Lung (tissue), 12 donors: ENCODE results near the gene CCDC60. TPM values are rescaled to one million over a fixed set of nuclear protein-coding genes. Genes with fewer than 3 reads are reported as not detected.
A peak's percentile ranks its signal among the peaks of the same experiment; 100 is the strongest.

Source experiments
- ATAC-seq: fragments of 200-7000 bp; cut with Tn5 transposase; one replicate; pipeline ENCODE4 v1.9.1; 2020; ENCODE audit warnings: moderate number of reproducible peaks; ENCODE audit not compliant: insufficient read depth, low FRiP score
- DNase-seq, 3 donors: peaks; one replicate each; pipeline ENCODE4 v3.0.0-alpha.2; 2013 to 2017
- H3K27ac ChIP-seq, 2 donors: one replicate each; pipeline ENCODE4 v1.5.1; 2013; ENCODE audit warnings: mild to moderate bottlenecking in 2 of 2, moderate library complexity in 2 of 2, control low read depth in 1 of 2, inconsistent platforms in 1 of 2, low read depth in 1 of 2, low read length in 1 of 2
- H3K27me3 ChIP-seq, 3 donors: one replicate each; pipeline ENCODE4 v1.5.1; 2013; ENCODE audit warnings: low read length in 2 of 3; ENCODE audit not compliant: control insufficient read depth in 3 of 3, insufficient read depth in 3 of 3
- H3K36me3 ChIP-seq, 4 donors: one replicate each; pipeline ENCODE4 v1.5.1; 2013; ENCODE audit warnings: low read length in 4 of 4, mild to moderate bottlenecking in 1 of 4, moderate library complexity in 1 of 4; ENCODE audit not compliant: control insufficient read depth in 4 of 4, insufficient read depth in 4 of 4
- H3K4me1 ChIP-seq, 5 donors: one replicate each; pipeline ENCODE4 v1.5.1; 2013; ENCODE audit warnings: low read length in 5 of 5, mild to moderate bottlenecking in 2 of 5, moderate library complexity in 1 of 5; ENCODE audit not compliant: control insufficient read depth in 5 of 5, insufficient read depth in 5 of 5
- H3K4me3 ChIP-seq: one replicate; pipeline ENCODE4 v1.5.1; 2013; ENCODE audit warnings: mild to moderate bottlenecking, control low read depth, moderate library complexity
- H3K9ac ChIP-seq, 2 donors: one replicate each; pipeline ENCODE4 v1.5.1; 2013; ENCODE audit warnings: low read length in 2 of 2, control low read depth in 1 of 2; ENCODE audit not compliant: insufficient read depth in 1 of 2
- H3K9me3 ChIP-seq, 4 donors: one replicate each; pipeline ENCODE4 v1.5.1; 2013; ENCODE audit warnings: low read length in 3 of 4, mild to moderate bottlenecking in 1 of 4, moderate library complexity in 1 of 4; ENCODE audit not compliant: control insufficient read depth in 4 of 4, insufficient read depth in 3 of 4
- WGBS, 2 donors: extraction: QIAGEN DNeasy Blood & Tissue Kit; methylation state at CpG; one replicate each; pipeline ENCODE4 v1.1.7; 2013; 5-methylcytosine and 5-hydroxymethylcytosine counted together
- polyA plus RNA-seq, 2 donors: library from polyadenylated mRNA; stranded (reverse); fragments of 200-250 nt; gene quantifications; one replicate each; pipeline ENCODE4 v1.2.1, GENCODE V29; 2013
- total RNA-seq, 2 donors: library from RNA; depleted of rRNA in 1 of 2; stranded (reverse); fragments of >200 nt in 1 of 2; gene quantifications; one replicate each; pipeline ENCODE4 v1.2.1, GENCODE V29; 2014 to 2021
- TF ChIP-seq, protein P1 (sequence below): IDR thresholded peaks from 2 replicates; pipeline ENCODE4 v1.5.1; 2012; ENCODE audit warnings: mild to moderate bottlenecking; ENCODE audit errors: control extremely low read depth, extremely low read depth
- donor health status: control.
- donor health status: control.
- donor health status: Bipolar disorder and iron deficiency.
- donor health status: healthy.
- donor health status: DM: yes; HTN: yes; CAD: no.

CCDC60 gene
- total and polyA plus RNA-seq, 4 donors = 2.1 to 7.6 (median 3.5) TPM

DNA sequence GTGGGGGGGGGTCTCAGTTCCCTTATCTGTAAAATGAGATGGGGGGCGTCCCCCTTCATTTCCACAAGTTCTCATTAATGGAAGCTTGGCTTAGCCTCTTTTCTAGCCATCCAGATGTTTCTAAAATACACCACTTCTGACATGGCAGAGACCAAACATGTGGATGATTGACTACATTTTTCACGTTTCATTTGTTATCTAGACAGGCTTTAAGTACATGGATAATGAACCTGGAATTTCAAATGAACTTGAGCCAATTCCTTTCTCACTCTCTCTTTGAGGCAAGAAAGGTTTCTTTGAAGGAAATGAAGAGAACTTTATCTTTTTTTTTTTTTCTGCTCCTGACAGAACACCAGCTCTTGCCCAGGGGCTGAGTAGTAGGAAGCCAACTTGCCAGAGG lies 39.1 kb downstream of the CCDC60 start:
- H3K9me3 ChIP-seq = no peaks in the 10 kb centered on the region
- 58 to 74% methylated on average over 2 of the region's 2 CpGs for whole genome bisulfite sequencing, 2 donors
- no peak overlapping the region for H3K9ac ChIP-seq
- ATAC-seq (no peak), DNase-seq (peak in 2 of 3 donors; percentile 53 to 56)
- H3K27ac ChIP-seq = peak overlapping the region in 1 of 2 donors; percentile 55
- H3K4me1 ChIP-seq = peaks cover 5 to 67% (median 11%) of the 10 kb centered on the region in 5 donors
- no peaks in the 10 kb centered on the region for H3K36me3 ChIP-seq
- H3K4me3 ChIP-seq = no peak overlapping the region
- no peaks in the 10 kb centered on the region for H3K27me3 ChIP-seq
- TF ChIP-seq, protein P1, sequence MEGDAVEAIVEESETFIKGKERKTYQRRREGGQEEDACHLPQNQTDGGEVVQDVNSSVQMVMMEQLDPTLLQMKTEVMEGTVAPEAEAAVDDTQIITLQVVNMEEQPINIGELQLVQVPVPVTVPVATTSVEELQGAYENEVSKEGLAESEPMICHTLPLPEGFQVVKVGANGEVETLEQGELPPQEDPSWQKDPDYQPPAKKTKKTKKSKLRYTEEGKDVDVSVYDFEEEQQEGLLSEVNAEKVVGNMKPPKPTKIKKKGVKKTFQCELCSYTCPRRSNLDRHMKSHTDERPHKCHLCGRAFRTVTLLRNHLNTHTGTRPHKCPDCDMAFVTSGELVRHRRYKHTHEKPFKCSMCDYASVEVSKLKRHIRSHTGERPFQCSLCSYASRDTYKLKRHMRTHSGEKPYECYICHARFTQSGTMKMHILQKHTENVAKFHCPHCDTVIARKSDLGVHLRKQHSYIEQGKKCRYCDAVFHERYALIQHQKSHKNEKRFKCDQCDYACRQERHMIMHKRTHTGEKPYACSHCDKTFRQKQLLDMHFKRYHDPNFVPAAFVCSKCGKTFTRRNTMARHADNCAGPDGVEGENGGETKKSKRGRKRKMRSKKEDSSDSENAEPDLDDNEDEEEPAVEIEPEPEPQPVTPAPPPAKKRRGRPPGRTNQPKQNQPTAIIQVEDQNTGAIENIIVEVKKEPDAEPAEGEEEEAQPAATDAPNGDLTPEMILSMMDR = no peak

DNA sequence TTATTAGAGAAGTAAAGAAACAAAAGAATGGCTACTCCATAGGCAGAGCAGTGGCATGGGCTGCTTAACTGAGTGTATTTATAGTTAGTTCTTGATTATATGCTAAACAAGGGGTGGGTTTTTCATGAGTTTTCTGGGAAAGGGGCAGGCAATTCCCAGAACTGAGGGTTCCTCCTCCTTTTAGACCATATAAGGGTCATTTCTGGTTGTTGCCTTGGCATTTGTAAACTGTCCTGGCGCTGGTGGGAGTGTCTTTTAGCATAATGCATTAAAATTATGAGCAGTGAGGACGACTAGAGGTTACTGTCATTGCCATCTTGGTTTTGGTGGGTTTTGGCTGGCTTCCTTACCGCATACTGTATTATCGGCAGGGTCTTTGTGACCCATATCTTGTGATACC lies 40.1 kb downstream of the CCDC60 start:
- TF ChIP-seq, protein P1 = no peak
- Histone ChIP-seq H3K27ac (peak overlapping the region in 1 of 2 donors; percentile 10), H3K9me3 (no peaks in the 10 kb centered on the region), H3K4me1 (peaks cover 5 to 71% (median 14%) of the 10 kb centered on the region in 5 donors), H3K9ac (no peak overlapping the region), H3K36me3 (no peaks in the 10 kb centered on the region), H3K4me3 (no peak overlapping the region), H3K27me3 (no peaks in the 10 kb centered on the region)
- peak; percentile 81 to 93 (median 92) for DNase-seq
- WGBS, 2 donors = 79 to 90% methylated on average over 4 of the region's 4 CpGs
- no peak for ATAC-seq

DNA sequence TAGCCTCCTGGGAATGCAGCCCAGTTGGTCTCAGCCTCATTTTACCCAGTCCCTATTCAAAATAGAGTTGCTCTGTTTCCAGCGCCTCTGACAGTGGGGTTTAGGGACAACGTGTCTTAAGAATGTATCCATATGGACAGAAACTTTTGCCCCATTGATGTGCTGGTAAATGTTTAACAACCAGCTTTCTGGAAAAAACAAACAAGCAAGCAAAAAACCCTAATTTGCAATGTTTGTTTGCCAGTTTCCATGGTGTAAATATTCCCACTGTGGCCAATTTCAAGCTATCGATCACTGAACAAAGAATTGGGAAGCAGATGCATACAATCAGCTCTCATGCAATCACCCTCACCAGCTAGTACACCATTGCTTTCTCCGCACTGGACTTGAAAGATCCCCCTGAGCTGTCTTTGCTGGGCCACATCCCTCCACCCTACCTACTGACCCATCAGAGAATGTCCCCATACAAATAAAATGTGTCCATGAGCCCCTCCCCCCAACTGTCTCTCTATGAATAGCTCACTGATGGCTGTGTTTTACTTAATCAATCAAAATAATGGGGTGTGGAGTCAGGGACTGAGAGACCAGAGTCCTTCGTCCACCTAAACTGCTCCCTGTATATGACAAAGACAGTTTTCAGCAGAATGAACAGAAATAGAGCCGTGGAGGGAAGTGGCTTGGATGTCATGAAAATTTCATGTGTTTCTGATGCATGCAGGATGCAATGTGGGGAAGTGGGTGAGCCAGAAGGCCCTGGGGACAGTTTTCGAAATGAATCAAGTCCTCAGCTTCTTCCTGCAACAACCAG lies 40.8 kb downstream of the CCDC60 start:
- Histone ChIP-seq H3K9me3 (peaks cover 0 to 2% (median 0%) of the 10 kb centered on the region in 4 donors), H3K36me3 (no peaks in the 10 kb centered on the region), H3K4me1 (peaks cover 5 to 64% (median 14%) of the 10 kb centered on the region in 5 donors), H3K27me3 (no peaks in the 10 kb centered on the region), H3K9ac (no peak overlapping the region), H3K4me3 (no peak overlapping the region), H3K27ac (peak overlapping the region in 1 of 2 donors; percentile 10)
- DNase-seq (peak; percentile 73 to 97 (median 96)), ATAC-seq (peak; percentile 8)
- 58 to 69% methylated on average over 7 of the region's 7 CpGs for WGBS, 2 donors
- TF ChIP-seq, protein P1 = no peak
